ENCODE results near the gene PIEZO2.

DNA sequence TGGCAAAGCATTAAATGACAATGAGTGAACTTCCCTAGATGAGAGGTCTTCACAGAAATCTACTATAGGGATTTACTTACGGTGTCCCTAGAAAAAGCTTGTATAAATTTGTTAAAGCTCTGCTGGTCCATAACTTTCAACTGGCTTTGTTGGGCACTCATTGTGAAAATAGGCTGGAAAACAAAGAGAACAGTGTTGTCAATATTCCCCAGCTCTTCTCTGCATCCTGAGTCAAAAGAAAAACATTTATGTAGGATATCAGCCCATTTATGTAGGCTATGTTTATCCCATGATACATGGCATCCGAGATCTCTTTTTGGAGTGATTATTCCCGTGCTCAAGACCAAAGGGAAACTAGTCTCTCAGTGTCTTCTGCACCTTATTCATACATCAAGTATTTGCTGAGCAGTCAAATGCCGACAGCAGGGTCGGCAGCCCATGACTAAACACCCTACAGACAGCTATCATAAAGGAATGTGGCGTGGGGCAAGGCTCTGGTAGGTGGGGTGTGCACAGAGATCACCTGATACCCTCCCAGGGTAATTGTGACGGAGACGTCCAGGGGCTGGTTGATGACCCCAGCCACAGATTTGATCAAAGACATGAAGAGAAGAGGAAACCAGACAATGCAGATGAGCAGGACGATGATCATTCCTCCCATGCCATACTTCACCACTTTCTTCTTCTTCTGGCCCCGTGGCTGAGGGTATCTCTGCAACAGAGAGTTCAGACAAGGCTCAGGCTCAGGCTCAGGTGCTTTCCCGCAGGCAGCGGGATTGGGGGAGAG lies 467.6 kb downstream of the PIEZO2 start:
- TF ChIP-seq CTCF (IDR thresholded peaks at IDR 0.05 in 4 of 5, conservative IDR thresholded peaks at IDR 0.05 in 1 of 5) (no peak), POLR2A (IDR thresholded peaks at IDR 0.05) (no peak)
